Measurements from ENCODE around the gene TCF23.
"Not testable (repeated sequence)": the region's sequence is repeated elsewhere in the genome, so short reads cannot be mapped to it uniquely, and the experiment has no call there.

TCF23 gene

DNA sequence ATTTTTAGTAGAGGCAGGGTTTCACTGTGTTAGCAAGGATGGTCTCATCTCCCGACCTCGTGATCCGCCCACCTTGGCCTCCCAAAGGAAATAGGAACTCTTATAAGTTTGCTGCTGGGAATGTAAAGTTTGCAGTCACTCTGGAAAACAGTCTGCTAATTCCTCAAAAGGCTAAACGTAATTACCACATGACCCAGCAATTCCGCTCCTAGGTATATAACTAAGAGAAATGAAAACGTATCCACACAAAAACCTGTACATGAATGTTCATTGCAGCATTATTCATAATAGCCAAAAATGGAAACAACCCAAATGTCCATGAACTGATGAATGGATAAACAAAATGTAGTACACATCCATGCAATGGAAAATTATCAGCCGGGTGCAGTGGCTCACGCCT lies 41.2 kb downstream of the TCF23 start:
- Histone ChIP-seq H3K36me3 (ENCODE audit: control insufficient read depth in 2 of 2, insufficient read depth in 2 of 2, low read length in 2 of 2) (no peaks in the 10 kb centered on the region), H3K4me3 (ENCODE audit: low read length in 2 of 2) (no peak overlapping the region)

DNA sequence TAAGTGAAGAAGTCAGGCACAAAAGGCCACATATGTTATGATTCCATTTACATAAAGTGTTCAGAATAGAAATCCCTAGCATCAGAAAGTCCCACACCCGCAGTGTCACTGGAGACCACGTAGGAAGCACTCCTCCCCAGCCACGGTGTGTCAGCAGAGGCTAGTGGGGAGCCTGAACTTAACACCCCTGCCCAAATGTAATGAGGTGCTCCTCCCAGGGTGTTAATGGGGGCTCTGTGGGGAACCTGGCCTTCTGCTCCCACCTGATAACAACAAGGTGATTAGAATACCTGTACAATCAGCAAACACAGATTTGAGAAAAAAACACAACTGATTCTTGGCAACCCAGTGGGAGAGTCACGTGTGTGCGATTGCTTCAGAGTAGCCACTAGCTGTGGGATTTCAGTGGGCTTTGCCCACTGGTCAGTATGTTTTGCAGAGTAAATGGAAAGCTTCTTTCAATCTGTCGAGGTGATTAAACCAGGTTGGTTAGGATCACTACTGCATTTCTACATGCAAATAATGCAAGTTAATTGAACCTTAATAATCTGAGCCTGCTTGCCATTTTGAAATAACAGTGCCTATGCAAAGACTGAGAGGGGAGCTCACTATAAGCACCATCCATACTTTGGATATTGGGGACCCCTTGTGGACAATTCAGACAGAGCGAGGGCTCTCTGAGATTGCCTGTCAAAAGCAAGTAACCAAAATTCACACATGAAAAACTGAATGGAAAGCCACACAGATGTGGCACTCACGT lies 42.4 kb downstream of the TCF23 start:
- no peaks in the 10 kb centered on the region for H3K36me3 ChIP-seq (ENCODE audit: control insufficient read depth in 2 of 2, insufficient read depth in 2 of 2, low read length in 2 of 2)
- H3K27me3 ChIP-seq (ENCODE audit: control insufficient read depth in 2 of 2, insufficient read depth in 2 of 2, low read length in 2 of 2), result no peaks in the 10 kb centered on the region
- H3K4me3 ChIP-seq (ENCODE audit: low read length in 2 of 2), result no peak overlapping the region
- no peaks in the 10 kb centered on the region for H3K4me1 ChIP-seq (ENCODE audit: control insufficient read depth in 2 of 2, insufficient read depth in 2 of 2, low read length in 2 of 2)
- H3K9me3 ChIP-seq (ENCODE audit: control insufficient read depth in 2 of 2, low read length in 2 of 2), result no peaks in the 10 kb centered on the region
- no peak overlapping the region for H3K9ac ChIP-seq (ENCODE audit: low read depth in 1 of 2, low read length in 2 of 2)
- no peak overlapping the region for H3K27ac ChIP-seq (ENCODE audit: low read depth in 2 of 2, low read length in 2 of 2)

More for the DNA sequence above, 41.2 kb downstream of the TCF23 start:
- Histone ChIP-seq H3K9ac (ENCODE audit: low read depth in 1 of 2, low read length in 2 of 2) (no peak overlapping the region), H3K27me3 (ENCODE audit: control insufficient read depth in 2 of 2, insufficient read depth in 2 of 2, low read length in 2 of 2) (no peaks in the 10 kb centered on the region), H3K9me3 (ENCODE audit: control insufficient read depth in 2 of 2, low read length in 2 of 2) (no peaks in the 10 kb centered on the region), H3K4me1 (ENCODE audit: control insufficient read depth in 2 of 2, insufficient read depth in 2 of 2, low read length in 2 of 2) (peaks cover under 1 to 2% of the 10 kb centered on the region in 2 donors), H3K27ac (ENCODE audit: low read depth in 2 of 2, low read length in 2 of 2) (no peak overlapping the region)

DNA sequence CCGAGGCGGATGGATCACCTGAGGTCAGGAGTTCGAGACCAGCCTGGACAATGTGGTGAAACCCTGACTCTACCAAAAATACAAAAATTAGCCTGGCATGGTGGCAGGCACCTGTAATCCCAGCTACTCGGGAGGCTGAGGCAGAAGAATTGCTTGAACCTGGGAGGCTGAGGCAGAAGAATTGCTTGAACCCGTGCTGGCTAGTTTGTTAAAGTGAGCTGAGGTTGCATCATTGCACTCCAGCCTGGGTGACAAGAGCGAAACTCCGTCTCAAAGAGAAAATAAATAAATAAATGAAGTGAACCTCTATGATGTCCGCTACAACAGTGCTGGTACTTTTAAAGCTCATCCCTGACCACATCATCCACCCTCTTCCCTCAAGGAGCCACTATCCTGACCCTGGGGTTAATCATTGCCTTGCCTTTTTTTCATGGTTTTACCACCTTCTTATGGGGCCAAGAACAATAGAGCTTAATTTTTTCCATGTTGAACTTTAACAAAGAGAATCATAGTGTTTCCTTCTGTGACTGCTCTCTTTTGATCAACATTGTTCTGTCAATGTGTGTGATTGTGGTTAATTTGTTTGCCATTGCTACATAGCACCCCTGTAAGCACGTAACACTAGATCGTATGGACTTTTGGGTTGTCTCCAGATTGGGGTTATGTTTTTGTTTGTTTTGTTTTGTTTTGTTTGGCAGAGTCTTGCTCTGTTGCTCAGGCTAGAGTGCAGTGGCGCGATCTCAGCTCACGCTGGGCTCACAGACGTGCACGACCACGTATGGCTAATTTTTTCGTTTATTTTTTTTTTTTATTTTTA lies 45.9 kb downstream of the TCF23 start:
- Histone ChIP-seq H3K27me3 (ENCODE audit: control insufficient read depth in 2 of 2, insufficient read depth in 2 of 2, low read length in 2 of 2) (no peaks in the 10 kb centered on the region), H3K9me3 (ENCODE audit: control insufficient read depth in 2 of 2, low read length in 2 of 2) (no peaks in the 10 kb centered on the region), H3K4me3 (ENCODE audit: low read length in 2 of 2) (no peak overlapping the region), H3K27ac (ENCODE audit: low read depth in 2 of 2, low read length in 2 of 2) (no peak overlapping the region), H3K4me1 (ENCODE audit: control insufficient read depth in 2 of 2, insufficient read depth in 2 of 2, low read length in 2 of 2) (no peaks in the 10 kb centered on the region), H3K36me3 (ENCODE audit: control insufficient read depth in 2 of 2, insufficient read depth in 2 of 2, low read length in 2 of 2) (no peaks in the 10 kb centered on the region), H3K9ac (ENCODE audit: low read depth in 1 of 2, low read length in 2 of 2) (no peak overlapping the region)

DNA sequence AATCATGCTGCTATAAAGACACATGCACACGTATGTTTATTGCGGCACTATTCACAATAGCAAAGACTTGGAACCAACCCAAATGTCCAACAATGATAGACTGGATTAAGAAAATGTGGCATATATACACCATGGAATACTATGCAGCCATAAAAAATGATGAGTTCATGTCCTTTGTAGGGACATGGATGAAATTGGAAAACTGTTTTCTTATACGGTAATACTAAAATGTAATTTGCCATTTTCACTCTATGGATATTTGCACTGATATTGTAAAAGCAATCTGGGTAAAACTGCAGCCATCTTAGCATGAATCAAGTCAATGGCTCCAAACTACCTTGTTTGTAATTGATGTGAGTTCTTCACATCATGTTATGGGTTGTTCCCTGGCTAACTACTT lies 47.0 kb downstream of the TCF23 start:
- H3K9ac ChIP-seq (ENCODE audit: low read depth in 1 of 2, low read length in 2 of 2); H3K36me3 ChIP-seq (ENCODE audit: control insufficient read depth in 2 of 2, insufficient read depth in 2 of 2, low read length in 2 of 2); H3K4me3 ChIP-seq (ENCODE audit: low read length in 2 of 2); H3K4me1 ChIP-seq (ENCODE audit: control insufficient read depth in 2 of 2, insufficient read depth in 2 of 2, low read length in 2 of 2); H3K27ac ChIP-seq (ENCODE audit: low read depth in 2 of 2, low read length in 2 of 2); H3K9me3 ChIP-seq (ENCODE audit: control insufficient read depth in 2 of 2, low read length in 2 of 2); H3K27me3 ChIP-seq (ENCODE audit: control insufficient read depth in 2 of 2, insufficient read depth in 2 of 2, low read length in 2 of 2): not testable (repeated sequence)

DNA sequence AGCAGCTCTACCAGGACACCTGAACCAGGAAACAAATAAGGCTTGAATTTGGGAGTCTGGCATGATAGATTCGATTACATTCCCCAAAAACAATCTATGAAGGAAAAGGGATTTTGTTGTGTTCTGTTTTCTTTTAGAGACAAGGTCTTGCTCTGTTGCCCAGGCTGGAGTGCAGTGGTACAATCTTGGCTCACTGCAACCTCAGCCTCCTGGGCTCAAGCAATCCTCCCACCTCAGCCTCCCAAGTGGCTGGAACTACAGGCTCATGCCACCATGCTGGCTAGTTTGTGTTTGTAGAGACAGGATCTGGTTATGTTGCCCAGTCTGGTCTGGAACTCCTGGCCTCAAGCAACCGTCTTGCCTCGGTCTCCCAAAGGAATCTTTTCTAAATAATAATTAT lies 49.3 kb downstream of the TCF23 start:
- not testable (repeated sequence) for H3K4me1 ChIP-seq (ENCODE audit: control insufficient read depth in 2 of 2, insufficient read depth in 2 of 2, low read length in 2 of 2); H3K27me3 ChIP-seq (ENCODE audit: control insufficient read depth in 2 of 2, insufficient read depth in 2 of 2, low read length in 2 of 2); H3K4me3 ChIP-seq (ENCODE audit: low read length in 2 of 2); H3K9ac ChIP-seq (ENCODE audit: low read depth in 1 of 2, low read length in 2 of 2); H3K27ac ChIP-seq (ENCODE audit: low read depth in 2 of 2, low read length in 2 of 2); H3K9me3 ChIP-seq (ENCODE audit: control insufficient read depth in 2 of 2, low read length in 2 of 2)
- H3K36me3 ChIP-seq (ENCODE audit: control insufficient read depth in 2 of 2, insufficient read depth in 2 of 2, low read length in 2 of 2), result peaks cover 10 to 13% of the 10 kb centered on the region in 2 donors

DNA sequence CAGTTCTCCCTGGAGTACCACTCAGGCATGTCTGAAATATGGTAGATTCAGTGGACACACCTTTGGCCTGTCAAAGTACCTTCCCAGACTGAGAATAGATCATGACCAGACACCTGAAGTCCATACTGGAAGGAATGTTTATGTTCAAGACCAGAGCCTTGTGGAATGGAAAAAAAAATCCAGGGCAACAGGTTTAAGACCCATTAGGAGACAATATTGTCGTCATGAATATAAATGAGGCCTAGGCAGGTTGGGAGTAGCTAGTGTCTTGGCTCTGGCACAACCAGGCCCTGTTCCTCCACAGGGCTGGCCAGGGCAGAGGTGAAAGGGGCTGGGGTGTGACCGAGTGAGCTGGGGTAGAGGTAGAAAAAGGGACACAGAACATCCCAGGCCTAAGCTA lies 49.8 kb downstream of the TCF23 start:
- Histone ChIP-seq H3K9ac (ENCODE audit: low read depth in 1 of 2, low read length in 2 of 2) (no peak overlapping the region), H3K36me3 (ENCODE audit: control insufficient read depth in 2 of 2, insufficient read depth in 2 of 2, low read length in 2 of 2) (peaks cover 11 to 18% of the 10 kb centered on the region in 2 donors), H3K4me3 (ENCODE audit: low read length in 2 of 2) (no peak overlapping the region), H3K9me3 (ENCODE audit: control insufficient read depth in 2 of 2, low read length in 2 of 2) (no peaks in the 10 kb centered on the region), H3K27me3 (ENCODE audit: control insufficient read depth in 2 of 2, insufficient read depth in 2 of 2, low read length in 2 of 2) (no peaks in the 10 kb centered on the region), H3K4me1 (ENCODE audit: control insufficient read depth in 2 of 2, insufficient read depth in 2 of 2, low read length in 2 of 2) (no peaks in the 10 kb centered on the region), H3K27ac (ENCODE audit: low read depth in 2 of 2, low read length in 2 of 2) (no peak overlapping the region)

DNA sequence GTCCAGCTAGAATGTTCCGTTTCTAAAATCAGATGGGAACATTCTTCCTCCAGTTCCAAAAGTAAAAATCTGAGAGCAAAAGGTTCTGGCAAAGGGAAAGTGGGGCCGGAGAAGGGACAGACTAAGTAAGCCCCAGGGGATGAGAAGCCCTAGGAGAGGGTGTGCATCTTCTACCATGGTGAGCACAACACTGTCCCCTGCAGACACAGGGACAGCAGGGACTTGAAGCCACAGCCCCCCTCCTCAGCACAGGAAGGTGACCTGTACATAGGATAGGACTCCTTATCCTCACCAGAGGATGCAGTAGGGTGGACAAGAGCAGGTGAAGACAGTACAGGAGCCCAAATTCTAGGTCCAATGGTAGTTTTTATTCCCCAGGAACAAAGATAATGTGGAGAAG lies 50.4 kb downstream of the TCF23 start:
- Histone ChIP-seq H3K4me1 (ENCODE audit: control insufficient read depth in 2 of 2, insufficient read depth in 2 of 2, low read length in 2 of 2) (no peaks in the 10 kb centered on the region), H3K4me3 (ENCODE audit: low read length in 2 of 2) (no peak overlapping the region), H3K9me3 (ENCODE audit: control insufficient read depth in 2 of 2, low read length in 2 of 2) (no peaks in the 10 kb centered on the region), H3K9ac (ENCODE audit: low read depth in 1 of 2, low read length in 2 of 2) (no peak overlapping the region), H3K27ac (ENCODE audit: low read depth in 2 of 2, low read length in 2 of 2) (no peak overlapping the region), H3K36me3 (ENCODE audit: control insufficient read depth in 2 of 2, insufficient read depth in 2 of 2, low read length in 2 of 2) (peaks cover 17 to 24% of the 10 kb centered on the region in 2 donors), H3K27me3 (ENCODE audit: control insufficient read depth in 2 of 2, insufficient read depth in 2 of 2, low read length in 2 of 2) (no peaks in the 10 kb centered on the region)

DNA sequence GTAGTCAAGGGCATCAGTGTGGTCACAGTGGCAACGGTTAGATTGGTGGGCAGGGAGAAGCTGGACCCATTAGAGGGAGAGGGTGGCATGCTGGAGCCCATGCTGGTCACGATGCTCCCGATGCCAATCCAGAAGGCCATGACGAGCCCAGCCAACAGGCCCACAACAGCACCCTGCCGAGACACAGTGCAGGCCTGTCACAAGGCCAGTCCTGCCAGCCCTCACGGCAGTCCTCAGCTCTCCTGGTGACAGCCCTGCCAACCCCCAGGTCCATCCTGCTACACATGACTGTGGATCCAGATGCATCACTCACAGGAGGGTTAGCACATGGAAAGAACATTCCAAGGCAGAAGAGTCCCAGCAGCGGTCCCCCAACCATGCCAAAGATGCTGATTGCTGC lies 52.9 kb downstream of the TCF23 start:
- Histone ChIP-seq H3K27ac (ENCODE audit: low read depth in 2 of 2, low read length in 2 of 2) (no peak overlapping the region), H3K9ac (ENCODE audit: low read depth in 1 of 2, low read length in 2 of 2) (no peak overlapping the region), H3K4me1 (ENCODE audit: control insufficient read depth in 2 of 2, insufficient read depth in 2 of 2, low read length in 2 of 2) (no peaks in the 10 kb centered on the region), H3K27me3 (ENCODE audit: control insufficient read depth in 2 of 2, insufficient read depth in 2 of 2, low read length in 2 of 2) (no peaks in the 10 kb centered on the region), H3K4me3 (ENCODE audit: low read length in 2 of 2) (no peak overlapping the region), H3K36me3 (ENCODE audit: control insufficient read depth in 2 of 2, insufficient read depth in 2 of 2, low read length in 2 of 2) (peaks cover 21 to 42% of the 10 kb centered on the region in 2 donors), H3K9me3 (ENCODE audit: control insufficient read depth in 2 of 2, low read length in 2 of 2) (no peaks in the 10 kb centered on the region)

DNA sequence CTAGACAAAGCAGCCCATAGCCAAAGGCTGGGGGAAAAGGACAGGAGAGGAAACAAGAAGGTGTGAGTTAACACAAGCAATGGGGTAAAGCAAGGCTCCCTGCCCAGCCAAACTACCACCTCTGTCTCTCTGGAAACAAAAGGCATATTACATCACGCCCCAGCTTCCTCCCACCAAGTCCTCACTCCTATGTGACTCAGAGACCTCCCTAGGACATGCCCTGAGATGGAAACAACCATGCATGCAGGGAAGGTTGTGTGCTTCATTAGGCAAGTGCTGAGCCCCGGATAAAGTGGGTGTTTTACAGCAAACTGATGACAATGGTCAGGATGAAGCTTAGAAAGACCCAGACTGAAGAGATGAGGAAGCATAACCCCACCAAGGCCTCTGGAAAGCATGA lies 54.0 kb downstream of the TCF23 start:
- H3K27ac ChIP-seq (ENCODE audit: low read depth in 2 of 2, low read length in 2 of 2), result no peak overlapping the region

DNA sequence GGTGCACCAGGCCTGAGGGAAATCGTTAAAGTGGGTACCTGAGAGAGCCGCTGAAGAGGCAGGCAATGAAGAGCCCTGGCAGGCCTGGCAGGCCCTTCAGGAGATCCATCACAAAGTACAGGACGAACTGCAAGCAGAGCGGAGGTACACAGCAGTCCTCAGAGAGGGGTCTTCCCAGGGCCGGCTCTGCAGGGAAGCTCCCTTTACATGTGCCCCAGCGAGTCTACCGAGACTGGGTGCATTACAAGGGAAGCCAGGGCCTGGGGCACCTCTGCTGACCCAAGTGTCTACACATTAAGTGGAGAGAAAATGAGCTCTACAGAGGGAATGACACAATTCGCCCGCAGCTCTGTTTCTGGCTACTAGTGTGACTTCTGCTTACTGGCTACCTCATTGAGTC lies 54.9 kb downstream of the TCF23 start:
- Histone ChIP-seq H3K27ac (ENCODE audit: low read depth in 2 of 2, low read length in 2 of 2) (no peak overlapping the region), H3K36me3 (ENCODE audit: control insufficient read depth in 2 of 2, insufficient read depth in 2 of 2, low read length in 2 of 2) (peaks cover 25 to 56% of the 10 kb centered on the region in 2 donors), H3K9me3 (ENCODE audit: control insufficient read depth in 2 of 2, low read length in 2 of 2) (no peaks in the 10 kb centered on the region), H3K9ac (ENCODE audit: low read depth in 1 of 2, low read length in 2 of 2) (no peak overlapping the region), H3K27me3 (ENCODE audit: control insufficient read depth in 2 of 2, insufficient read depth in 2 of 2, low read length in 2 of 2) (no peaks in the 10 kb centered on the region), H3K4me3 (ENCODE audit: low read length in 2 of 2) (no peak overlapping the region), H3K4me1 (ENCODE audit: control insufficient read depth in 2 of 2, insufficient read depth in 2 of 2, low read length in 2 of 2) (no peaks in the 10 kb centered on the region)

More for the DNA sequence above, 54.0 kb downstream of the TCF23 start:
- Histone ChIP-seq H3K27me3 (ENCODE audit: control insufficient read depth in 2 of 2, insufficient read depth in 2 of 2, low read length in 2 of 2) (no peaks in the 10 kb centered on the region), H3K36me3 (ENCODE audit: control insufficient read depth in 2 of 2, insufficient read depth in 2 of 2, low read length in 2 of 2) (peaks cover 25 to 53% of the 10 kb centered on the region in 2 donors), H3K9me3 (ENCODE audit: control insufficient read depth in 2 of 2, low read length in 2 of 2) (no peaks in the 10 kb centered on the region), H3K4me1 (ENCODE audit: control insufficient read depth in 2 of 2, insufficient read depth in 2 of 2, low read length in 2 of 2) (no peaks in the 10 kb centered on the region), H3K4me3 (ENCODE audit: low read length in 2 of 2) (no peak overlapping the region), H3K9ac (ENCODE audit: low read depth in 1 of 2, low read length in 2 of 2) (no peak overlapping the region)
